Naive thymus-derived CD8-positive, alpha-beta T cell (primary cell): ENCODE measurements around the gene GTF2IRD1. TPM values are rescaled to one million over a fixed set of nuclear protein-coding genes. Genes with fewer than 3 reads are reported as not detected.
"Not testable (repeated sequence)": the region's sequence is repeated elsewhere in the genome, so short reads cannot be mapped to it uniquely, and the experiment has no call there.

Experiments
- ATAC-seq, 2 donors: fragments of 150-1000 bp; cut with Tn5 transposase in 1 of 2; sonication (Bioruptor Pico), chemical (Tn5 transposase) in 1 of 2; 1 replicate in 1 of 2; 2 replicates in 1 of 2; pipeline ENCODE4 v1.10.0; 2021; ENCODE audit warnings: mild to moderate bottlenecking in 2 of 2, moderate library complexity in 2 of 2
- POLR2A ChIA-PET: fragments of 350-600 bp; sonication (Branson Sonifier 250); formaldehyde crosslinking; loops from one replicate; lab custom pipeline; 2021; ENCODE audit warnings: antibody characterized with exemption; lab: Charles Lee
- DNase-seq, 10 donors: peaks; one replicate each; pipeline versions ENCODE4 v3.0.0 to v3.0.0-alpha.2; 2020 to 2022
- H3K27ac Mint-ChIP-seq, 10 donors: one replicate each; pipeline ENCODE4 v1.8.0; 2020 to 2022; ENCODE audit warnings: mild to moderate bottlenecking in 10 of 10, mixed read lengths in 10 of 10, moderate library complexity in 4 of 10, inconsistent platforms in 1 of 10
- H3K27me3 Mint-ChIP-seq, 5 donors: one replicate each; pipeline ENCODE4 v1.8.0; 2021 to 2022; ENCODE audit warnings: mixed read lengths in 5 of 5
- H3K36me3 Mint-ChIP-seq, 3 donors: one replicate each; pipeline ENCODE4 v1.8.0; 2020 to 2022; ENCODE audit warnings: mixed read lengths in 3 of 3, mild to moderate bottlenecking in 2 of 3, inconsistent platforms in 1 of 3
- H3K4me1 Mint-ChIP-seq, 4 donors: one replicate each; pipeline ENCODE4 v1.8.0; 2021 to 2022; ENCODE audit warnings: mixed read lengths in 4 of 4
- H3K4me3 Mint-ChIP-seq, 10 donors: one replicate each; pipeline ENCODE4 v1.8.0; 2020 to 2022; ENCODE audit warnings: mild to moderate bottlenecking in 10 of 10, mixed read lengths in 10 of 10, moderate library complexity in 6 of 10, inconsistent platforms in 1 of 10
- H3K9me3 Mint-ChIP-seq, 9 donors: one replicate each; pipeline ENCODE4 v1.8.0; 2020 to 2022; ENCODE audit warnings: mixed read lengths in 9 of 9, mild to moderate bottlenecking in 3 of 9, inconsistent platforms in 1 of 9, moderate library complexity in 1 of 9
- polyA plus RNA-seq, 3 donors: library from polyadenylated mRNA; unstranded; fragments of 300-500 nt; fragmentation: Illumina TruSeq; gene quantifications; one replicate each; pipeline ENCODE4 v1.2.3, GENCODE V29; 2021
- total RNA-seq, 8 experiments: library from RNA in 2 of 8; stranded (reverse) in 2 of 8; gene quantifications; one replicate each; pipeline ENCODE4 v1.2.3 and lab custom pipeline; 2021 to 2026

Gene GTF2IRD1
- total and polyA plus RNA-seq, 5 experiments from 2014 or later = 1.3 to 1.8 TPM; not detected in 3

DNA sequence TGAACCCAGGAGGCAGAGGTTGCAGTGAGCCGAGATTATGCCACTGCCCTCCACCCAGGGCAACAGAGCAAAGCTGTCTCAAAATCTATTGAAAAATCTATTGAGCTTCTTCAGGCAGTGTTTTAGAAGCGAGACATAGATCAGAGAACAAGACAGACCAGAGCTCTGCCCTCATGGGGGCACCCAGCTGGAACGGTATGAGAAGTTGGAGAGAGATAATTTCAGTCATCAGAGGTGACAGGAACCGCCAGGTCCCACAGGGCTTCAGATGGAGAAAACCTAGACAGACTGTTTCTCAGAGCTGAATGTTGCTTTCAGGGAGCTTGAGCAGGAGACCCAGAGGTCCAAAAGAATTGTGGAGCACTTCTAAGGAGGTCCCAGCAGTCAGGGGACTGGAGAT, 14.2 kb upstream of the GTF2IRD1 start:
- H3K27ac Mint-ChIP-seq = no peak overlapping the region
- peaks cover 0 to 21% (median 5%) of the 10 kb centered on the region in 9 donors for H3K9me3 Mint-ChIP-seq
- H3K4me3 Mint-ChIP-seq = no peak overlapping the region
- peaks cover 0 to 5% (median 0%) of the 10 kb centered on the region in 5 donors for H3K27me3 Mint-ChIP-seq
- no peaks in the 10 kb centered on the region for H3K4me1 Mint-ChIP-seq
- DNase-seq (no peak), ATAC-seq (no peak)
- peaks cover 0 to 6% (median 5%) of the 10 kb centered on the region in 3 donors for H3K36me3 Mint-ChIP-seq
- POLR2A ChIA-PET = no interaction called here

- Mint-ChIP-seq H3K9me3 (peaks cover 0 to 21% (median 5%) of the 10 kb centered on the region in 9 donors), H3K27ac (peak overlapping the region in 1 of 10 donors; percentile 83)
- ATAC-seq, H3K27me3 Mint-ChIP-seq, POLR2A ChIA-PET, H3K4me1 Mint-ChIP-seq, H3K4me3 Mint-ChIP-seq, H3K36me3 Mint-ChIP-seq, DNase-seq: not testable (repeated sequence)
These were observed 13.6 kb upstream of the GTF2IRD1 start for GRCh38 chr7:74440143-74440542.

- Mint-ChIP-seq H3K9me3 (peaks cover 0 to 13% (median 5%) of the 10 kb centered on the region in 9 donors), H3K27ac (peak overlapping the region in 1 of 10 donors; percentile 20)
- ATAC-seq = no peak
These were observed 11.9 kb upstream of the GTF2IRD1 start for GRCh38 chr7:74441801-74442200.

DNA sequence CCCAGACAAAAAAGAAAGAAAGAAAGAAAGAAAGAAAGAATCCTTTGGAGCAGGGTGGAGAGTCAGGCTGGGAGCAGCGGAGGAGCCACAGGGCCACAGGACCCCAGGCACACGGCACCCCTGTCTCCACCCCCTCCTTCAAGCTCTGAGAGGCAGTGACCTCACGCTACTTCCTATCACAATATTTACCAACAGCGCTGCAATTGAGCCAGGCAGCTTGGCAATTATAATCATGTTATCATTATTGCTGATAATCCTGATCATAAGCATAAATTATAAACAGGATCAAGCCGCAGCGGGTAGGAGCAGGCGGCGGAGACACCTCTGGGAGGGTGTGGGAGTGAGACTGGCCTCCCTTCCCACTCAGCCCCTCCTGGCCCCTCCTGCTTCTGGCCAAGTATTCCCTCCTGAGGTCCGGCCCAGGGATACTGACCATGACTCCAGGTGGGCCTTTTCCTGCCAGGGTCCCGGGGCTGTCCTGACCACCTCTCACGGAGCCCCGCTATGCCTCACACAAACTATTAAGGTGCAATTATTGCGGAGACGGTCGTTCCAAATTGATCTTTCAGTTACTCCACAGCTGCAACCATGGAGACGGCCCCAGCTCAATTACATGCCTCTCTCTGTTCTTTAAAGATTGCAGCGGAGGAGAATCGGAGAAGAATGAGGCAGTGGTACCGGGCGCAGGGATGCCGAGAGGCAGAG, 10.0 kb upstream of the GTF2IRD1 start:
- DNase-seq = no peak
- Mint-ChIP-seq H3K4me3 (no peak overlapping the region), H3K36me3 (no peaks in the 10 kb centered on the region), H3K9me3 (peaks cover 0 to 1% (median 0%) of the 10 kb centered on the region in 9 donors), H3K27me3 (peaks cover 0 to 5% (median 0%) of the 10 kb centered on the region in 5 donors), H3K4me1 (no peaks in the 10 kb centered on the region), H3K27ac (no peak overlapping the region)
- no peak for ATAC-seq
- POLR2A ChIA-PET = interaction anchor here (0.6 kb wide), 1 partner anchor 95 kb away, joined by 4 read pairs; no protein-coding TSS in a partner anchor

More at GRCh38 chr7:74441801-74442200, 11.9 kb upstream of the GTF2IRD1 start:
- DNase-seq = no peak
- no peak overlapping the region for H3K4me3 Mint-ChIP-seq
- peaks cover 0 to 5% (median 0%) of the 10 kb centered on the region in 5 donors for H3K27me3 Mint-ChIP-seq
- peaks cover 0 to 6% (median 5%) of the 10 kb centered on the region in 3 donors for H3K36me3 Mint-ChIP-seq
- no peaks in the 10 kb centered on the region for H3K4me1 Mint-ChIP-seq
- POLR2A ChIA-PET = no interaction called here

GRCh38 chr7:74449144-74449543, 4.6 kb upstream of the GTF2IRD1 start:
- no peaks in the 10 kb centered on the region for H3K36me3 Mint-ChIP-seq
- no peak overlapping the region for H3K4me3 Mint-ChIP-seq
- POLR2A ChIA-PET = no interaction called here
- H3K4me1 Mint-ChIP-seq = peaks cover 9 to 20% (median 14%) of the 10 kb centered on the region in 4 donors
- H3K27ac Mint-ChIP-seq = no peak overlapping the region
- H3K9me3 Mint-ChIP-seq = peaks cover 0 to 3% (median 0%) of the 10 kb centered on the region in 9 donors
- ATAC-seq = no peak
- DNase-seq = no peak
- peaks cover 0 to 8% (median 0%) of the 10 kb centered on the region in 5 donors for H3K27me3 Mint-ChIP-seq

- Mint-ChIP-seq H3K27ac (peak overlapping the region in 5 of 10 donors; percentile 34 to 69 (median 48)), H3K9me3 (peaks cover 0 to 3% (median 0%) of the 10 kb centered on the region in 9 donors), H3K4me1 (peaks cover 9 to 20% (median 15%) of the 10 kb centered on the region in 4 donors), H3K4me3 (no peak overlapping the region), H3K27me3 (peaks cover 0 to 8% (median 0%) of the 10 kb centered on the region in 5 donors), H3K36me3 (no peaks in the 10 kb centered on the region)
- peak; percentile 16 to 82 (median 61) for DNase-seq
- POLR2A ChIA-PET = no interaction called here
- peak in 1 of 2 donors; percentile 13 for ATAC-seq
These were observed 3.8 kb upstream of the GTF2IRD1 start for GRCh38 chr7:74449809-74450397.

GRCh38 chr7:74452748-74453321, 871 bp upstream of the GTF2IRD1 start:
- H3K9me3 Mint-ChIP-seq = peaks cover 0 to 3% (median 0%) of the 10 kb centered on the region in 9 donors
- H3K36me3 Mint-ChIP-seq = no peaks in the 10 kb centered on the region
- H3K4me1 Mint-ChIP-seq = peaks cover 9 to 20% (median 15%) of the 10 kb centered on the region in 4 donors
- H3K27me3 Mint-ChIP-seq = peaks cover 0 to 8% (median 0%) of the 10 kb centered on the region in 5 donors
- DNase-seq = no peak
- peak overlapping the region; percentile 65 to 99 (median 92) for H3K27ac Mint-ChIP-seq
- peak overlapping the region; percentile 71 to 91 (median 86) for H3K4me3 Mint-ChIP-seq
- POLR2A ChIA-PET = interaction anchor here (0.6 kb wide), 1 partner anchor 157 kb away, joined by 3 read pairs; no protein-coding TSS in a partner anchor
- peak; percentile 2 to 12 for ATAC-seq

DNA sequence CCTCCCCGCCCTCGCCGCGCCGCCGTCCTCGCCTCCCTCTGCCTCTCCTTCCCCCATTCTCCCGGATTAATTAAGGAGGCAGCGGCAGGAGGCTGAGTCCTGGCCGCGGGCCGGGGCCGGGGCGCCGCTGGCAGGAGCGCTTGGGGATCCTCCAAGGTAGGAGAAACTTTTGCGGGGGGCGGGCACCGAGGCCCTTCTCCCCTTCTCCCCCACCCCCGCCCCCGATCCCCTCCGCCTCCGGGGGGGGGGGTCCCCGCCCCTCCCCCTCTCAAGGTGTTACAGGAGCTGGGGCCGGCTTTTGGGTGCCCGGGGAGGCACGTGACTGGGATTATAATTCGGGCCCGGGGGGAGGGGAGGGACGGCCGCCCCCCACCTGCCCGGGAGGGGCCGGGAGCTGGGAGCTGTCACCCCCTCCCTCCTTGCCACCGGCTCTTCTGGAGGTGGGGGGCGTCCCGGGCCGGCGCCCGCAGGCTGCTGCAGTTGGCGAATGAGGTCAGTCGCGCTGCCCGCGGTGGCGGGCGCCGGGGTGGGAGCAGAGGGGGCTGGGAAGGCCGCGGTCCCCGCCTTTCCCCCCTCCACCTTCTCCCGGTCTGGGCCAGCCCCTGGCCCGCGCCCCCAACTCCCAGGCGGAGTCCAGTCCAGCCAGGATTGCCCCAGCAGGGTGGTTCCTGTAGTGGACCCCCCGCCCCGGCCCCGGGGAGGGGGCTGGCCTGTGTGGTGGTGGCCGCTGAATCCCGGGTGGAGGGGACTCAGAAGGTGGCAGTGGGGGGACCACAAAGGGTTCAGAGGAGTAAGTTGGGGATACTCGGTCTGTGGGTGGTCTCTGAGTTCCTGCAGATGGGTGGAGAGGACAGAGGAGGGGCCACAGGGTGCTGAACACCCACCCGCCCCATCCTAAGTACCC, 567 bp downstream of the GTF2IRD1 start:
- DNase-seq (no peak), ATAC-seq (no peak)
- Mint-ChIP-seq H3K4me3 (peak overlapping the region in 6 of 10 donors; percentile 39 to 87 (median 54)), H3K27ac (no peak overlapping the region), H3K9me3 (peaks cover 0 to 3% (median 0%) of the 10 kb centered on the region in 9 donors), H3K36me3 (no peaks in the 10 kb centered on the region), H3K4me1 (peaks cover 9 to 20% (median 15%) of the 10 kb centered on the region in 4 donors), H3K27me3 (peaks cover 0 to 8% (median 0%) of the 10 kb centered on the region in 5 donors)
- POLR2A ChIA-PET = no interaction called here

GRCh38 chr7:74454925-74455288, 1.2 kb downstream of the GTF2IRD1 start:
- Mint-ChIP-seq H3K36me3 (no peaks in the 10 kb centered on the region), H3K27me3 (peaks cover 0 to 8% (median 0%) of the 10 kb centered on the region in 5 donors), H3K4me1 (peaks cover 9 to 20% (median 15%) of the 10 kb centered on the region in 4 donors), H3K4me3 (peak overlapping the region in 8 of 10 donors; percentile 10 to 87 (median 48)), H3K9me3 (peaks cover 0 to 3% (median 0%) of the 10 kb centered on the region in 9 donors), H3K27ac (no peak overlapping the region)
- DNase-seq (no peak), ATAC-seq (no peak)
- POLR2A ChIA-PET = no interaction called here

GRCh38 chr7:74455291-74455804, 1.6 kb downstream of the GTF2IRD1 start:
- Mint-ChIP-seq H3K4me1 (peaks cover 9 to 17% (median 13%) of the 10 kb centered on the region in 4 donors), H3K27me3 (peaks cover 0 to 7% (median 0%) of the 10 kb centered on the region in 5 donors), H3K4me3 (peak overlapping the region in 9 of 10 donors; percentile 10 to 87 (median 50))

DNA sequence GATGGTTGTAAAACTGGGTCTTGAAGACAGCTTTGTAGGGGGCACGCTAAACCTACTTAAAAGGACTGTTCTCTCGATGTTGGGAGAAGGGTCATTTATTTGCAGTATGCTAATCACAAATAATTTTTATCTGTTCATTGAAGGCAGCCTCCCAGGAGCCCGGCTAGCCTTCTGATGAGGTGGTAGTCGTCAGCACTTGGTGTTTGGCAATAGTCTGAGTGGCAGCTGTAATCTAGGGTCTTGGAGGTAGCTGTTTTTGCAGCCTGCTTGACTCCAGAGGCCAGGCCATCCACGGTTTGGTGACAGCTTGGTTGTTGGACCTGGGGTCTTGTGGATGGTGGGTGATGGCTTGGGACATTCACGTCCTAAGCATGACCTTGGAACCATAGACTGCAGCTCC, 2.2 kb downstream of the GTF2IRD1 start:
- H3K9me3 Mint-ChIP-seq = peaks cover 0 to 3% (median 0%) of the 10 kb centered on the region in 9 donors
- ATAC-seq (no peak), DNase-seq (no peak)
- H3K4me3 Mint-ChIP-seq = peak overlapping the region in 5 of 10 donors; percentile 10 to 62 (median 39)
- H3K36me3 Mint-ChIP-seq = no peaks in the 10 kb centered on the region
- POLR2A ChIA-PET = no interaction called here
- peaks cover 9 to 17% (median 13%) of the 10 kb centered on the region in 4 donors for H3K4me1 Mint-ChIP-seq
- H3K27me3 Mint-ChIP-seq = peaks cover 0 to 7% (median 0%) of the 10 kb centered on the region in 5 donors
- peak overlapping the region in 2 of 10 donors; percentile 13 to 36 for H3K27ac Mint-ChIP-seq

More at GRCh38 chr7:74455291-74455804, 1.6 kb downstream of the GTF2IRD1 start:
- no peak for ATAC-seq
- Mint-ChIP-seq H3K9me3 (peaks cover 0 to 3% (median 0%) of the 10 kb centered on the region in 9 donors), H3K27ac (peak overlapping the region in 2 of 10 donors; percentile 13 to 20), H3K36me3 (no peaks in the 10 kb centered on the region)
- DNase-seq = no peak
- POLR2A ChIA-PET = no interaction called here
